Measurements from ENCODE around the gene ARHGEF11.
A peak's percentile ranks its signal among the peaks of the same experiment; 100 is the strongest.
"Not testable (repeated sequence)": the region's sequence is repeated elsewhere in the genome, so short reads cannot be mapped to it uniquely, and the experiment has no call there.

Gene ARHGEF11

GRCh38 chr1:156927215-156928042, 118.1 kb downstream of the ARHGEF11 start:
- peak; percentile 52 to 58 for DNase-seq

GRCh38 chr1:156926695-156927094, 118.8 kb downstream of the ARHGEF11 start:
- not testable (repeated sequence) for DNase-seq

- peak in 1 of 2 donors; percentile 23 for DNase-seq
These were observed 119.4 kb downstream of the ARHGEF11 start for GRCh38 chr1:156926175-156926574.

- no peak for DNase-seq
These were observed 120.2 kb downstream of the ARHGEF11 start for GRCh38 chr1:156925154-156926010.

GRCh38 chr1:156924478-156925153, 120.9 kb downstream of the ARHGEF11 start:
- DNase-seq: no peak

GRCh38 chr1:156923670-156924477, 121.7 kb downstream of the ARHGEF11 start:
- DNase-seq: no peak

- DNase-seq: no peak
These were observed 122.4 kb downstream of the ARHGEF11 start for GRCh38 chr1:156922986-156923669.

GRCh38 chr1:156921053-156921529, 124.5 kb downstream of the ARHGEF11 start:
- no peak for DNase-seq

GRCh38 chr1:156920233-156921052, 125.1 kb downstream of the ARHGEF11 start, which contains the start of gene LRRC71:
Gene LRRC71 (plus strand): TSS chr1:156920632. CDS start chr1:156920804, 172 bp downstream.
- DNase-seq: peak; percentile 39 to 51

- DNase-seq: no peak
These were observed 131.1 kb downstream of the ARHGEF11 start for GRCh38 chr1:156914440-156914856.

- no peak for DNase-seq
These were observed 131.6 kb downstream of the ARHGEF11 start for GRCh38 chr1:156913809-156914387.

- DNase-seq: no peak
These were observed 132.4 kb downstream of the ARHGEF11 start for GRCh38 chr1:156912861-156913808.

- DNase-seq: no peak
These were observed 133.2 kb downstream of the ARHGEF11 start for GRCh38 chr1:156912310-156912709.

- DNase-seq: no peak
These were observed 133.8 kb downstream of the ARHGEF11 start for GRCh38 chr1:156911577-156912298.

- peak; percentile 32 to 54 for DNase-seq
These were observed 135.2 kb downstream of the ARHGEF11 start for GRCh38 chr1:156910309-156910782.

- DNase-seq: no peak
These were observed 135.9 kb downstream of the ARHGEF11 start for GRCh38 chr1:156909671-156910070.

- no peak for DNase-seq
These were observed 136.6 kb downstream of the ARHGEF11 start for GRCh38 chr1:156908955-156909354.

GRCh38 chr1:156908541-156908940, 137.0 kb downstream of the ARHGEF11 start:
- no peak for DNase-seq
